GM20000 (cell line): ENCODE data around the gene PDE5A.

Experiments
- DNase-seq: peaks from one replicate; pipeline ENCODE4 v3.0.0; 2012; ENCODE audit warnings: low spot score
- TF ChIP-seq, protein P1 (sequence below): IDR thresholded peaks from 2 replicates; pipeline ENCODE4 v1.5.1; 2012; ENCODE audit warnings: mild to moderate bottlenecking, control low read depth; ENCODE audit errors: extremely low read depth, missing control alignments

PDE5A gene

DNA sequence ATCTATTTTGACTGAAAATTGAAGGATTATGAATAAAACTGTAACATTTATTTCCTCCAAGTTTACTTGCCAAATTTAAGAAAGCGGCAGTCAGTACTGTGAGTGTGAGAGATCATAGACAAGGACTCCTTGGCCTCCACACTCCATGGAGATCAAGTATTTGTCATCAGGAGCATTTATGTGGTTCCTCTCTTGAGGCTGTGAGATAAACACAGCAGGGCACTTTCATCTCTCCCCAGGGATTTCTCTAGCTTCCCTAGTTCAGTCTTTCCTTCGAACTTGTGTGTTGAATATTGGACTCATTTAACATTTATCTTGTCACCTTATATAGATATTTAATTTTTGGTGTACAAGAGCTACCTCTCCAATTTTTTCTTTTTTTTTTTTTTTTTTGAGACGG is 40.8 kb downstream of the PDE5A start:
- TF ChIP-seq, protein P1, sequence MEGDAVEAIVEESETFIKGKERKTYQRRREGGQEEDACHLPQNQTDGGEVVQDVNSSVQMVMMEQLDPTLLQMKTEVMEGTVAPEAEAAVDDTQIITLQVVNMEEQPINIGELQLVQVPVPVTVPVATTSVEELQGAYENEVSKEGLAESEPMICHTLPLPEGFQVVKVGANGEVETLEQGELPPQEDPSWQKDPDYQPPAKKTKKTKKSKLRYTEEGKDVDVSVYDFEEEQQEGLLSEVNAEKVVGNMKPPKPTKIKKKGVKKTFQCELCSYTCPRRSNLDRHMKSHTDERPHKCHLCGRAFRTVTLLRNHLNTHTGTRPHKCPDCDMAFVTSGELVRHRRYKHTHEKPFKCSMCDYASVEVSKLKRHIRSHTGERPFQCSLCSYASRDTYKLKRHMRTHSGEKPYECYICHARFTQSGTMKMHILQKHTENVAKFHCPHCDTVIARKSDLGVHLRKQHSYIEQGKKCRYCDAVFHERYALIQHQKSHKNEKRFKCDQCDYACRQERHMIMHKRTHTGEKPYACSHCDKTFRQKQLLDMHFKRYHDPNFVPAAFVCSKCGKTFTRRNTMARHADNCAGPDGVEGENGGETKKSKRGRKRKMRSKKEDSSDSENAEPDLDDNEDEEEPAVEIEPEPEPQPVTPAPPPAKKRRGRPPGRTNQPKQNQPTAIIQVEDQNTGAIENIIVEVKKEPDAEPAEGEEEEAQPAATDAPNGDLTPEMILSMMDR, result no peak
- no peak for DNase-seq

DNA sequence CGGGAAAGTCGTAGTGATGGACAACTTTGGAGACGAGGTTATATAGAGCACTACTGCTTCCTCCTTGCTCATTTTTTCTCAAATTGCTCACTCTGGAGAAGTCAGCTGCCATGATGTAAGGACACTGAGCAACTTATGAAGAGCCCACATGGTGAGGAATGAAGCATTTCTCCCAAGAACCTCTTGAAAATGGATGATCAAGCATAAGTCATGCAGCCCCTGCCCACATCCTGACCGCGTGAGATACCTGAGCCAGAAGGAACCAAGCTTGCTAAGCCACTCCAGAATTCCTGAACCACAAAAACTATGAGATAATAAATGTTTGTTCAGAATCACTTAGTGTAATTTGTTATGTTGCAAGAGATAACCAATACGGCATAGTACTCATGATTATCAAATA is 42.8 kb downstream of the PDE5A start:
- DNase-seq, result no peak
- TF ChIP-seq, protein P1, result no peak

DNA sequence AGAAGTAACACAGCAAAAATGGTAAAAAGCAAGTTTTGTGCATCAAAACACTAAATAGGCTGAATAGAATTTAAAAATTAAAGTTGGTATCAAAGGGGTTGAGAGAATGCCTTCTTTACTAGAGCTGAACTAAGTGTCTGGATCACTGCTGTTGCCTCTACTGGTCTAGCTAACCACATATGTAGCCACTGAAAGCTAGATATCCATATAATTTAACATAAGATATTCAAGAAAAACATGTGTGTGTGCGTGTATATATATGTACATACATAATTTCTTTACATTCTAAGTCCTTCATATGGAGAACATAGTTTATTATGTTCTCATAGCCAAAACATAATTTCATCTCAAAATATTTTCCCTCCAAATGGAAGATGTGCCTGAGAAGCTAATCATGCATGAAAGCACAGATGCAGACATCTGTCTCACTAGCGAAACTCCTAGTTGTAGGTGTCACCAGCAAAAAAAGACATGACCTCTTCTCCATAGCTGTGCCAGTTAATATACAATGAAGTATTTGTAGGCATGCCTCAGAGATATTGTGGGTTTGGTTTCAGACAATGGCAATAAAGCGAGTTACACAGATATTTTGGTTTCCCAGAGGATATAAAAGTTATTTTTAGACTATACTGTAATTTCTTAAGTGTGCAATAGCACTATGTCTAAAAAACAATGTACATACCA is 47.3 kb downstream of the PDE5A start:
- TF ChIP-seq, protein P1, result no peak
- DNase-seq, result no peak

DNA sequence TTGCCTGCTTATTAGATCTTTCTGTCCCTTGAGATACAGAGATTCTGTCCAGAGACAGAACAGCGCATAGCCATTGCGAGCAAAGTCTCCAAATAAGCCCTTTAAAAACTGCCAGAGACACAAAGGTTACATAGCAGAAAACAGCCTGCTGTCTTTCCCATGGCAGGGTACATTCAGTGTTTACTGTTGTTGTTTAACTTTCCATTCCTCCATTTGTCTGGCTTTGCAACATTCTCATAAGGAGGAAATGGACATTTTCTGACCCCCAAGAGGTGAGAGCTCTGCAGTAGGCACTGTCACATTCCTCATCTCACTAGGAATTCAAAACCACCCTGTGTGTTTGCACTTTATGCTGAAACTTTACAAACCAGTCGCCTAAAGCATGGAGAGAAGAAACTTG is 48.3 kb downstream of the PDE5A start:
- TF ChIP-seq, protein P1, result no peak
- no peak for DNase-seq

DNA sequence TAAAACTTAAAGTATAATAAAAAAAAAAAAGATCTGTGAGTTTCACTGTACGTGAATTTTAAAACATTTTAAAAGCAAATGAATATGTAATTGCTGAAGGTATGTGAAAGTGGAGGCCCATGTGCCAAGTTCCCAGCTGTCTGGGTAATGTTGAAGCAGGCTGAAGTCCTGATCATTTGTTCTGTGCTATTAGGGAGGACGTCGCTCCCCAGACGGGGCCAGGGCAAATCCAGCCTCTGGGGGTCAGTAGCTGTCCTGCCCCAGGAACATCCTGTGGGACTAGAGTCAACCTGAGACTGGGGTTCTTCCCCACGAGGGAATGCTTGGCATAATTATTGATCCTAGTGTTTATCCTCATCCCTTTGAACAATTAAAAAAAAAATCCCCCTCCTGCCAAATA is 48.8 kb downstream of the PDE5A start:
- no peak for DNase-seq

DNA sequence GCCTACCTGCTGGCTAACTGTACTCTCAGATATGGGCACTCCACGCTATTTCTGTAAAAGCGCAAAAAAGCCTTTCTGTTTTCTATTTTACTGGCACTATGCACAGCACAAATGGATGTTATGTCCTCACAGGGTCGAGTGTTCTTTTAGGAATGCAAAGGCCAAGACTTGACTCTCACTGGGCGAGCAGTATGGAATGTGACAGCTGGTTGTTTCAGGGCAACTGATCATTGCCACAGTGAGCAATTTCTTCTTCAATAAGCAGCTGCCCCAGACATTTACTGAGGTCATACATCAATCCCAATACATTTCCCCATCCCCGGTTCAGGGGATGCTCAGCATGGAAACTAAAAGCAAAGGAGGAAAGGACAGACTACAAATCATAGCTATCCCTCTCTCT is 58.2 kb downstream of the PDE5A start:
- DNase-seq, result no peak

More for the DNA sequence above, 48.8 kb downstream of the PDE5A start:
- TF ChIP-seq, protein P1, result no peak

DNA sequence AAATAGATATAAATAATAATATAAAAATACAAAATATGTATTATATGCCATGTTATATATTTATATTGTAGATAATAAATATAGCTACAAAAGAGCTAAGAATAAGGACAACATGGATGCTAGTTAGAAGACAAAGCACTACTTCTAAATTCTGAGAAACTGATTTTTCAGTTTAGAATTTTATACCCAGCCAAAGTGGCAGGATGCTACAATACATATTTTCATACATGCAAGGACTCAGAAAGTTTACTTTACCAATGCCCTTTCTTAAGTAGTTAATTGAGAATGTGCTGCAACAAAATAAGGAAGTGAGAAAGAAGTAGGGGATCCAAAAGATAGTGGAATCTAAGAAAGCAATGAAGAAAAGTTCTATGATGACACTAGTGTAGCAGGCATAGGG is 64.5 kb downstream of the PDE5A start:
- TF ChIP-seq, protein P1, result no peak
- no peak for DNase-seq

More for the DNA sequence above, 58.2 kb downstream of the PDE5A start:
- TF ChIP-seq, protein P1, result no peak
